ENCODE results near the gene HIP1.

DNA sequence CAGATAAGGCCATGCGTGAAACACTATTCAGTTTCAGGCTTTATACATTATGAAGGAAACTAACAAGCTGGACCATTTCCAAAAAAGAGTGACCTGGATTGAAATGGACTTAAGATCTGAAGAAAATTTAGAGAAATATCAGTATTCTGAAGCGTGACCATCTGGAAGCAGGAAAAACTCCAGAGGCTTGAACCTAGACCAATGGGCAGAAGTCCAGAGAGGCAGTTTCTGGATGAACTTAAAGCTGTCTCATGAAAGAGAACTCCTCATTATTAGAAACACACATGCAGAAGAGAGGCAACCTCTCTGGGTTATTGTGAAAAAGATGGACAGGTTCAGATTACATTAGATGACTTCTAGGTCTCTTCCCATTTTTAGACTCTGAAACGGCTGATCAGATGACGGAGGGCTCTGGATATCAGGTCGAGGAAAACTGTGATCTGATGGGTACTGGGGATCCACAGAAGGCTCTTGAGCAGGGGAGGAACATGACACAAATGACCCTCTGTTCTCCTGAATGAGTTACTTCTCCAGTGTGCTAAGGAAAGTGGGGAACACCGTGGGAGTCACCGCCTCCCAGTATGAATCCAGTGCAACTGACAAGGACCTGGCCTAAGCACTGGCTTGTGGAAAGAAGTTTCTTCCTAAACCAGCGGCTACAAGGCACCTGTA, 130.2 kb downstream of the HIP1 start:
- TF ChIP-seq, protein P1, sequence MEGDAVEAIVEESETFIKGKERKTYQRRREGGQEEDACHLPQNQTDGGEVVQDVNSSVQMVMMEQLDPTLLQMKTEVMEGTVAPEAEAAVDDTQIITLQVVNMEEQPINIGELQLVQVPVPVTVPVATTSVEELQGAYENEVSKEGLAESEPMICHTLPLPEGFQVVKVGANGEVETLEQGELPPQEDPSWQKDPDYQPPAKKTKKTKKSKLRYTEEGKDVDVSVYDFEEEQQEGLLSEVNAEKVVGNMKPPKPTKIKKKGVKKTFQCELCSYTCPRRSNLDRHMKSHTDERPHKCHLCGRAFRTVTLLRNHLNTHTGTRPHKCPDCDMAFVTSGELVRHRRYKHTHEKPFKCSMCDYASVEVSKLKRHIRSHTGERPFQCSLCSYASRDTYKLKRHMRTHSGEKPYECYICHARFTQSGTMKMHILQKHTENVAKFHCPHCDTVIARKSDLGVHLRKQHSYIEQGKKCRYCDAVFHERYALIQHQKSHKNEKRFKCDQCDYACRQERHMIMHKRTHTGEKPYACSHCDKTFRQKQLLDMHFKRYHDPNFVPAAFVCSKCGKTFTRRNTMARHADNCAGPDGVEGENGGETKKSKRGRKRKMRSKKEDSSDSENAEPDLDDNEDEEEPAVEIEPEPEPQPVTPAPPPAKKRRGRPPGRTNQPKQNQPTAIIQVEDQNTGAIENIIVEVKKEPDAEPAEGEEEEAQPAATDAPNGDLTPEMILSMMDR (conservative IDR thresholded peaks at IDR 0.05; ENCODE audit: low read depth, low read length): no peak
- no peak for TF ChIP-seq EZH2phosphoT487 (IDR thresholded peaks at IDR 0.05; ENCODE audit: borderline replicate concordance, low read length)

Data from PC-3 (cell line).